Measurements from ENCODE around the gene C5orf47. TPM values are rescaled to one million over a fixed set of nuclear protein-coding genes. Genes with fewer than 3 reads are reported as not detected.
A peak's percentile ranks its signal among the peaks of the same experiment; 100 is the strongest.

Gene C5orf47
- total RNA-seq, 1 experiment from 2014 or later, result not detected

DNA sequence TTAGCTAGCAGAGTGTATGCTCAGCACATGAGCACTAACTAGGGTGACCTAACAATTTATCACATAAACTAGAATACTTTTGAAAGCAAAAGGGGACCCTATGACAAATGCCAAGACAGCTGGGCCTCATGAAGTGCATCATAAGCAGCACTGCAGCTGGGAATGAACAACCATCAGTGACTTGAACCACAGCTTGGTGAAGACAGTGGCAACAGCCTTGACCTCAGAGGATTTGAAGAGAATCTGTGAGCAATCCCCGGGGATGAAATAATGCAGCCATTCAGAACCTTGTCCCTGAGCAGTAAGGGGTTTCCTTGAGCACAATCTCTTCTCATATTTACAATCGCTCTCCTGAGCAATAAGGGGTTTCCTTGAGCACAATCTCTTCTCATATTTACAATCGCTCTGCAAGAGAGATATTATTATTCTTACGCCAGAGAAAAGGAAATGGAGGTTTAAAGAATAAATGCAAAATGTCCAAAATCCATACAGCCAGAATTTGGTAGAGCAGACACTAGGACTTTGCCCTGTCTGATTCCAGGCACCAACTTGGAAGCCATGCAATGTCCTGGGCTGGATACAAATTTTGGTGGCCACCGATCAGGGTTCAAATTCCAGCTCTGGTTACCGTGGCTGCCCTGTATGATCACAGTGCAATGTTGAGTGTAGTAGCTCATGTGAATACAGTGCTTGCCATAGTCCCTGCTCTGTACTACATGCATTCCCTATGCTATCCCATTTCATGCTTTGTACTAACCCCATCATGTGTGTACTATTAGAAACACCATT lies 55.7 kb downstream of the C5orf47 start:
- no peak for DNase-seq
- Histone ChIP-seq H3K9ac (ENCODE audit: low read length) (no peak overlapping the region), H3K4me2 (ENCODE audit: low read depth, low read length, poor library complexity, severe bottlenecking) (no peak overlapping the region), H2AFZ (ENCODE audit: low read length) (no peak overlapping the region), H3K27ac (ENCODE audit: low read length) (no peak overlapping the region), H4K20me1 (ENCODE audit: insufficient read depth, low read depth, low read length) (no peaks in the 10 kb centered on the region; the same call in 1 of the 2 replicates), H3K36me3 (ENCODE audit: insufficient read depth, low read length) (no peaks in the 10 kb centered on the region), H3K9me3 (ENCODE audit: low read length) (no peaks in the 10 kb centered on the region), H3K79me2 (ENCODE audit: low read length) (no peaks in the 10 kb centered on the region), H3K9me2 (replicated peaks; ENCODE audit: insufficient read depth, low read length) (no peaks in the 10 kb centered on the region), H3K4me1 (ENCODE audit: low read length) (no peaks in the 10 kb centered on the region), H3K4me3 (ENCODE audit: low read length) (no peak overlapping the region), H3K27me3 (ENCODE audit: low read length) (no peaks in the 10 kb centered on the region)

DNA sequence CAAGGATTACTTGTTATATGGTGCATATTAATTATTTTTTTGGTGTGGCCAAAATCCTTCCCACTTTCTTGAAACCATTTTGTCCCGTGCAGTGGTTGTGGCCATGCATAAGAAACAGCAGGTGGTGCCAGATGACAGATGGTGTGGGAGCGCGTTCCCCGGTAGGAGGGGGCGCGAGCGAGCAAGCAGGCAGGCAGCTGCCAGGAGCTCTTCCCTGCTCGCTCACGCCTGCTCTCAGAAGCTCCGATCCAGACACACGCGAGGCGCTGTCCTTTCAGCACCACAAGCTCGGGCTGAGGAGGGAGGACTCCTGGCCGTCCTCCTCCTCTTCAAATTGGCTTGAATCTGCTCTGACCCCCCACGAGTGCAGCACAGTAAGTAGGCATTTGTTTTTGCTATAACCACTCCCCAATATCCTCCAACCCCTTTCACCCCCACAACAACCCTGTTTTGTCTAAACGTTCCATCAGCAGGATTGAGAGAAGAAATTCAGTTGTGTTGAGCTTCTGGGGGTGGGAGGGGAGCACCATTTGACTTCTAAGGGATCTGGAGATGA lies 56.6 kb downstream of the C5orf47 start, which contains the start of gene NSG2:
NSG2 (plus strand) TSS at position 237 of the 556 bp plus-strand sequence. CDS start 1,050 bp downstream, outside the sequence.
- H3K4me3 ChIP-seq (ENCODE audit: low read length), result no peak within 1 kb of the TSS
- H3K36me3 ChIP-seq (ENCODE audit: insufficient read depth, low read length), result no peaks in the 10 kb centered on the region
- H3K4me2 ChIP-seq (ENCODE audit: low read depth, low read length, poor library complexity, severe bottlenecking), result no peak within 1 kb of the TSS
- no peak within 1 kb of the TSS for H3K27ac ChIP-seq (ENCODE audit: low read length)
- H3K9ac ChIP-seq (ENCODE audit: low read length), result no peak within 1 kb of the TSS
- H3K27me3 ChIP-seq (ENCODE audit: low read length), result no peaks in the 10 kb centered on the region
- H3K9me2 ChIP-seq (replicated peaks; ENCODE audit: insufficient read depth, low read length), result no peaks in the 10 kb centered on the region
- no peaks in the 10 kb centered on the region for H3K79me2 ChIP-seq (ENCODE audit: low read length)
- no peak within 1 kb of the TSS for H2AFZ ChIP-seq (ENCODE audit: low read length)
- no peaks in the 10 kb centered on the region for H3K4me1 ChIP-seq (ENCODE audit: low read length)
- DNase-seq, result peak; percentile 92
- no peaks in the 10 kb centered on the region; the same call in 1 of the 2 replicates for H4K20me1 ChIP-seq (ENCODE audit: insufficient read depth, low read depth, low read length)
- no peaks in the 10 kb centered on the region for H3K9me3 ChIP-seq (ENCODE audit: low read length)

DNA sequence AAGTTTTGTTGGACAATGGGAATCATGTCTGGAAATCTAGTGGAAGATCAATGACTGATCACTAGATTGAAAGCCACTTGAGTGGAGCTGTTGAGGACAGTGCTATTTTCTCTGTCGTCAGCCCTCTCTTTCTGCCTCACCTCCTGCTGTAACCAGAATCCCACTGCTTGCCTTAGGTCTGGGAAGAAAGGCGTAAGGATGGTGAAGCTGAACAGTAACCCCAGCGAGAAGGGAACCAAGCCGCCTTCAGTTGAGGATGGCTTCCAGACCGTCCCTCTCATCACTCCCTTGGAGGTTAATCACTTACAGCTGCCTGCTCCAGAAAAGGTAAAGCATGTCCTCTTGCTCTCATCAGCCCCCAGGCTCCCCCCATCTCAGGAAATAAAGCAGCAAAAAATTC lies 57.6 kb downstream of the C5orf47 start:
- Histone ChIP-seq H3K4me1 (ENCODE audit: low read length) (no peaks in the 10 kb centered on the region), H3K27me3 (ENCODE audit: low read length) (no peaks in the 10 kb centered on the region), H3K9ac (ENCODE audit: low read length) (no peak overlapping the region), H3K27ac (ENCODE audit: low read length) (no peak overlapping the region), H4K20me1 (ENCODE audit: insufficient read depth, low read depth, low read length) (no peaks in the 10 kb centered on the region; the same call in 1 of the 2 replicates), H3K9me2 (replicated peaks; ENCODE audit: insufficient read depth, low read length) (no peaks in the 10 kb centered on the region), H3K9me3 (ENCODE audit: low read length) (no peaks in the 10 kb centered on the region), H3K4me2 (ENCODE audit: low read depth, low read length, poor library complexity, severe bottlenecking) (no peak overlapping the region), H3K36me3 (ENCODE audit: insufficient read depth, low read length) (no peaks in the 10 kb centered on the region), H3K79me2 (ENCODE audit: low read length) (no peaks in the 10 kb centered on the region), H3K4me3 (ENCODE audit: low read length) (no peak overlapping the region), H2AFZ (ENCODE audit: low read length) (no peak overlapping the region)
- DNase-seq, result no peak

DNA sequence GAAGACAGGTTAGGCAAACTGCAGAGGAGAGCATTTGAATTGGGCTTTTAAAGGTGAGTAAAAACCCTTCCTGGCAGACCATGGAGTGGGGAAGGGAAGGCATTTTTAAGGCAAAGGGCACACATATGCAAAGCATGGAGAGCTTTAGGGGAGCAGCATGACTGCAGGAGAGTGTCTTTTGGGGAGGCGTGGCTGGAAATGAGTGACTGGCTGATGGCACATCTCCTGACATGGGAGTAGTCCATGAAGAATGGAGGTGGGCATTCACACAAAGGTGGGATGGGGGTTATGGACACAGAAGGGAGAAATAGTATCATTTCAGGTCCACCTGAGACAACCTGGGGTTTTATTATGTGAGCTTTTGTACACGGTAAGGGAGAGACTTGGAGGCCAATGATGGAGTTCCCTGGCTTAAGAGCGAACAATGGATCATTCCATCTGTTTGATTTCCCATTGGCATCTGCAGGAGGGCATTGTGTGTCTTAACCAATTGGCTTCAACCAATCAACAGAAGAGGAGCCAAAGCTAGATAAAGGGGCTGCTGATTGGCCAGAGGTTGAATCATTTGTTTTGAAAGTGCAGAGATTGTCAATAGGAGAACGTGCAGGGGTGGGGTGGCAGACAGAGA lies 58.6 kb downstream of the C5orf47 start:
- Histone ChIP-seq H3K9me2 (replicated peaks; ENCODE audit: insufficient read depth, low read length) (no peaks in the 10 kb centered on the region), H3K27me3 (ENCODE audit: low read length) (no peaks in the 10 kb centered on the region), H2AFZ (ENCODE audit: low read length) (no peak overlapping the region), H3K9me3 (ENCODE audit: low read length) (no peaks in the 10 kb centered on the region), H3K4me1 (ENCODE audit: low read length) (no peaks in the 10 kb centered on the region), H3K9ac (ENCODE audit: low read length) (no peak overlapping the region), H3K36me3 (ENCODE audit: insufficient read depth, low read length) (no peaks in the 10 kb centered on the region), H4K20me1 (ENCODE audit: insufficient read depth, low read depth, low read length) (no peaks in the 10 kb centered on the region; the same call in 1 of the 2 replicates), H3K79me2 (ENCODE audit: low read length) (no peaks in the 10 kb centered on the region), H3K4me2 (ENCODE audit: low read depth, low read length, poor library complexity, severe bottlenecking) (no peak overlapping the region), H3K4me3 (ENCODE audit: low read length) (no peak overlapping the region), H3K27ac (ENCODE audit: low read length) (no peak overlapping the region)
- no peak for DNase-seq

DNA sequence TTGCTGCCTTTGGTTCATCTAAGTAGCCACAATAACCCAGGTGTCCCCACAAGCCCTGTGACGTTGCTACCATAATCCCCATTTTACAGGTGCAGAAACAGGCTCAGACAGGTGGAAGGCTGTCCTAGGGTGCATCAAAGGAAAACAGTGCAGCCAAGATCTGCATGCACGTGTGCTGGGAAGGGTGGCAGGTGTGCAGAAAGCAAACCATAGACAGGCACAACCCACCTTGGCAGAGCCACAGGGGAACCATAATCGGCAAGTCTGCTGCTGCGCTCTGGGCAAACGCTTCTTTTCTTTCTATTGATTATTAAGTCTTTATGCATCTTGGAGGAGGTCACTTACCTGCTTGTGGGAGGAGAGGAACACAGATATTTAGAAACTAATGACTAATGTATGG lies 63.7 kb downstream of the C5orf47 start:
- H3K9me2 ChIP-seq (replicated peaks; ENCODE audit: insufficient read depth, low read length), result no peaks in the 10 kb centered on the region
- H3K4me2 ChIP-seq (ENCODE audit: low read depth, low read length, poor library complexity, severe bottlenecking), result no peak overlapping the region
- H3K9me3 ChIP-seq (ENCODE audit: low read length), result no peaks in the 10 kb centered on the region
- H3K4me1 ChIP-seq (ENCODE audit: low read length), result no peaks in the 10 kb centered on the region
- no peaks in the 10 kb centered on the region for H3K27me3 ChIP-seq (ENCODE audit: low read length)
- no peak overlapping the region for H3K27ac ChIP-seq (ENCODE audit: low read length)
- H3K36me3 ChIP-seq (ENCODE audit: insufficient read depth, low read length), result no peaks in the 10 kb centered on the region
- no peak overlapping the region for H2AFZ ChIP-seq (ENCODE audit: low read length)
- H3K79me2 ChIP-seq (ENCODE audit: low read length), result no peaks in the 10 kb centered on the region
- no peak overlapping the region for H3K4me3 ChIP-seq (ENCODE audit: low read length)
- no peak for DNase-seq
- no peaks in the 10 kb centered on the region for H4K20me1 ChIP-seq (ENCODE audit: insufficient read depth, low read depth, low read length)
- H3K9ac ChIP-seq (ENCODE audit: low read length), result no peak overlapping the region

DNA sequence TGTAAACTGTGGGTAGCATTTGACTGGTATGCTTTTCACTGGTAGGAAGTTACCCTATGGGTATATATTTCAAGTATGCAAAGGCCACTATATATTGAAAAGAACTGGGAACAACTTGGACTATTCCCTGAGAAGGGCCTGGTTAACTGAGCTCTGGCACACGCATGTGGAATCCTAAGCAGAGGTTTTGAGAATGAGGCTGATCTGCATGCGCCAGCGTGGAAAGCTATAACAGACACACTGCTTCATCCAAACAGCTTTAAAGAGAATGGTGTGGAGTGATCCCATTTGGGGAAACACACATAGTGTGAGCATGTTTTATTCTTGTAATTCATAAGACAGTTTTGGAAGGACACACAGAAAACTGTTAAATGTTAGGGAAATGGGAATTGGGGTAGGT lies 64.9 kb downstream of the C5orf47 start:
- H3K27me3 ChIP-seq (ENCODE audit: low read length), result no peaks in the 10 kb centered on the region
- no peaks in the 10 kb centered on the region for H3K9me3 ChIP-seq (ENCODE audit: low read length)
- H3K9ac ChIP-seq (ENCODE audit: low read length), result no peak overlapping the region
- H4K20me1 ChIP-seq (ENCODE audit: insufficient read depth, low read depth, low read length), result no peaks in the 10 kb centered on the region
- H3K79me2 ChIP-seq (ENCODE audit: low read length), result no peaks in the 10 kb centered on the region
- no peak overlapping the region for H2AFZ ChIP-seq (ENCODE audit: low read length)
- no peak overlapping the region for H3K27ac ChIP-seq (ENCODE audit: low read length)
- H3K9me2 ChIP-seq (replicated peaks; ENCODE audit: insufficient read depth, low read length), result no peaks in the 10 kb centered on the region
- no peaks in the 10 kb centered on the region for H3K4me1 ChIP-seq (ENCODE audit: low read length)
- no peak overlapping the region for H3K4me2 ChIP-seq (ENCODE audit: low read depth, low read length, poor library complexity, severe bottlenecking)
- H3K4me3 ChIP-seq (ENCODE audit: low read length), result no peak overlapping the region
- DNase-seq, result no peak
- H3K36me3 ChIP-seq (ENCODE audit: insufficient read depth, low read length), result no peaks in the 10 kb centered on the region

Other genes starting within 250 kb of the C5orf47 start
- 1.4 and 3.5 TPM in 2 replicates for gene CPEB4, start 100.8 kb upstream of the C5orf47 start, total RNA-seq (2014; rRNA removed; shearing (Covaris generic); ENCODE audit: low replicate concordance)
- not detected in 2 replicates for gene NSG2, start 56.5 kb downstream of the C5orf47 start, total RNA-seq (2014; rRNA removed; shearing (Covaris generic); ENCODE audit: low replicate concordance)